ENCODE measurements around the gene ATF4. TPM values are rescaled to one million over a fixed set of nuclear protein-coding genes. Genes with fewer than 3 reads are reported as not detected.

ATF4 gene
- total RNA-seq, 2 experiments from 2014 or later: 720 to 732 TPM

DNA sequence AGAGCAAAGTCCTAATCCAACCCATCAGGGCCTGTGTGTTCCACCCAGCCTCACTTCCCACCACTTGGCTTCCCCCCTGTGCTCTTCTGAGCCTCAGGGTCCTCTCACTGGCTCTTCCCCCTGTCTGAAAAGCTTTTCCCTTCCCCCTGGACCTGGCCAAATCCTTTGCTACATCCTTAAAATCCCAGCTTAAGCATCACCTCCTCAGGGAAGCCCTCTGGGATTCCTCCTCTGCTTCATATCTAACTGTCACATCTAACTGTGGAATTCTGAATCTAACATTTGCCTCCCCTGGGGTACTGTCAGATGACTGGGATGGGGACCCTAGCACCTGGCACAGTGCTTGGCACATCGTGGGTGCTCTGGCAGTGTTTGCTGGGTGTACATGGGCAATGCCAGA is 51.2 kb downstream of the ATF4 start:
- POLR2A ChIA-PET: no interaction called here
- CTCF ChIA-PET (ENCODE audit: unreplicated experiment): no interaction called here
- H3K4me3 ChIP-seq (ENCODE audit: low read depth, low read length, poor library complexity, severe bottlenecking): no peak overlapping the region
- no peak for TF ChIP-seq CTCF (conservative IDR thresholded peaks at IDR 0.05; ENCODE audit: low read length)
- no peak for TF ChIP-seq EZH2phosphoT487 (IDR thresholded peaks at IDR 0.05; ENCODE audit: borderline replicate concordance, low read depth, low read length)
- intact Hi-C loops (cut with micrococcal nuclease; ENCODE audit: unreplicated experiment): no loop called here
- H3K79me2 ChIP-seq (ENCODE audit: insufficient read depth, low read depth, low read length): no peaks in the 10 kb centered on the region
- H3K36me3 ChIP-seq (ENCODE audit: insufficient read depth, low read length): no peaks in the 10 kb centered on the region
- H3K4me2 ChIP-seq (ENCODE audit: low read length): no peak overlapping the region
- no peaks in the 10 kb centered on the region for H4K20me1 ChIP-seq (ENCODE audit: insufficient read depth, low read length)
- no peaks in the 10 kb centered on the region for H3K9me2 ChIP-seq (ENCODE audit: insufficient read depth, low read length)
- no peak overlapping the region for H3K27ac ChIP-seq (ENCODE audit: low read depth, low read length, poor library complexity, severe bottlenecking)
- H3K4me1 ChIP-seq (ENCODE audit: insufficient read depth, low read length, poor library complexity, severe bottlenecking): peaks cover 32% of the 10 kb centered on the region
- no peak overlapping the region for H2AFZ ChIP-seq (ENCODE audit: low read length)
- BruUV-seq (replicated peaks): no TSS peak
- no peaks in the 10 kb centered on the region for H3K9me3 ChIP-seq (ENCODE audit: low read length)
- no peak for DNase-seq (ENCODE audit: low spot score)

Other genes starting within 250 kb of the ATF4 start
- 2,313 and 2,662 TPM in 2 replicates for gene RPL3, start 200.9 kb upstream of the ATF4 start, total RNA-seq (2014; rRNA removed; shearing (Covaris generic))
- gene RPL3, start 200.9 kb upstream of the ATF4 start, total RNA-seq (2022): 2,385 and 2,457 TPM in 2 replicates
- 9.0 and 10.2 TPM in 2 replicates for gene SYNGR1, start 170.6 kb upstream of the ATF4 start, total RNA-seq (2014; rRNA removed; shearing (Covaris generic))
- 22.5 and 23.3 TPM in 2 replicates for gene SYNGR1, start 170.6 kb upstream of the ATF4 start, total RNA-seq (2022)
- 17.7 and 18.1 TPM in 2 replicates for gene TAB1, start 120.8 kb upstream of the ATF4 start, total RNA-seq (2014; rRNA removed; shearing (Covaris generic))
- 36.5 and 38.2 TPM in 2 replicates for gene TAB1, start 120.8 kb upstream of the ATF4 start, total RNA-seq (2022)
- 15.4 and 16.3 TPM in 2 replicates for gene MGAT3, start 63.5 kb upstream of the ATF4 start, total RNA-seq (2014; rRNA removed; shearing (Covaris generic))
- 34.1 and 44.3 TPM in 2 replicates for gene MGAT3, start 63.5 kb upstream of the ATF4 start, total RNA-seq (2022)
- gene MIEF1, start 18.3 kb upstream of the ATF4 start, total RNA-seq (2014; rRNA removed; shearing (Covaris generic)): 32.5 and 34.1 TPM in 2 replicates
- gene MIEF1, start 18.3 kb upstream of the ATF4 start, total RNA-seq (2022): 51.9 and 55.0 TPM in 2 replicates
- gene RPS19BP1, start 12.2 kb downstream of the ATF4 start, total RNA-seq (2014; rRNA removed; shearing (Covaris generic)): 148 and 185 TPM in 2 replicates
- 78.6 and 88.1 TPM in 2 replicates for gene RPS19BP1, start 12.2 kb downstream of the ATF4 start, total RNA-seq (2022)
- 0.03 TPM in 2 replicates for gene CACNA1I, start 50.2 kb downstream of the ATF4 start, total RNA-seq (2014; rRNA removed; shearing (Covaris generic))
- 0.17 TPM in 1 of 2 replicates, not detected in the other for gene CACNA1I, start 50.2 kb downstream of the ATF4 start, total RNA-seq (2022)

Data from OCI-LY7 (cell line).